Measurements from ENCODE around the gene POU3F1.

Gene POU3F1

GRCh38 chr1:38074302-38074677, 27.7 kb upstream of the POU3F1 start:
- DNase-seq (ENCODE audit: low read depth), result no peak
- TF ChIP-seq, protein P1, sequence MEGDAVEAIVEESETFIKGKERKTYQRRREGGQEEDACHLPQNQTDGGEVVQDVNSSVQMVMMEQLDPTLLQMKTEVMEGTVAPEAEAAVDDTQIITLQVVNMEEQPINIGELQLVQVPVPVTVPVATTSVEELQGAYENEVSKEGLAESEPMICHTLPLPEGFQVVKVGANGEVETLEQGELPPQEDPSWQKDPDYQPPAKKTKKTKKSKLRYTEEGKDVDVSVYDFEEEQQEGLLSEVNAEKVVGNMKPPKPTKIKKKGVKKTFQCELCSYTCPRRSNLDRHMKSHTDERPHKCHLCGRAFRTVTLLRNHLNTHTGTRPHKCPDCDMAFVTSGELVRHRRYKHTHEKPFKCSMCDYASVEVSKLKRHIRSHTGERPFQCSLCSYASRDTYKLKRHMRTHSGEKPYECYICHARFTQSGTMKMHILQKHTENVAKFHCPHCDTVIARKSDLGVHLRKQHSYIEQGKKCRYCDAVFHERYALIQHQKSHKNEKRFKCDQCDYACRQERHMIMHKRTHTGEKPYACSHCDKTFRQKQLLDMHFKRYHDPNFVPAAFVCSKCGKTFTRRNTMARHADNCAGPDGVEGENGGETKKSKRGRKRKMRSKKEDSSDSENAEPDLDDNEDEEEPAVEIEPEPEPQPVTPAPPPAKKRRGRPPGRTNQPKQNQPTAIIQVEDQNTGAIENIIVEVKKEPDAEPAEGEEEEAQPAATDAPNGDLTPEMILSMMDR (IDR thresholded peaks at IDR 0.05; ENCODE audit: insufficient read depth, low read depth, low read length, missing control alignments), result no peak
- no peak overlapping the region for H3K4me3 ChIP-seq (ENCODE audit: low read length)

DNA sequence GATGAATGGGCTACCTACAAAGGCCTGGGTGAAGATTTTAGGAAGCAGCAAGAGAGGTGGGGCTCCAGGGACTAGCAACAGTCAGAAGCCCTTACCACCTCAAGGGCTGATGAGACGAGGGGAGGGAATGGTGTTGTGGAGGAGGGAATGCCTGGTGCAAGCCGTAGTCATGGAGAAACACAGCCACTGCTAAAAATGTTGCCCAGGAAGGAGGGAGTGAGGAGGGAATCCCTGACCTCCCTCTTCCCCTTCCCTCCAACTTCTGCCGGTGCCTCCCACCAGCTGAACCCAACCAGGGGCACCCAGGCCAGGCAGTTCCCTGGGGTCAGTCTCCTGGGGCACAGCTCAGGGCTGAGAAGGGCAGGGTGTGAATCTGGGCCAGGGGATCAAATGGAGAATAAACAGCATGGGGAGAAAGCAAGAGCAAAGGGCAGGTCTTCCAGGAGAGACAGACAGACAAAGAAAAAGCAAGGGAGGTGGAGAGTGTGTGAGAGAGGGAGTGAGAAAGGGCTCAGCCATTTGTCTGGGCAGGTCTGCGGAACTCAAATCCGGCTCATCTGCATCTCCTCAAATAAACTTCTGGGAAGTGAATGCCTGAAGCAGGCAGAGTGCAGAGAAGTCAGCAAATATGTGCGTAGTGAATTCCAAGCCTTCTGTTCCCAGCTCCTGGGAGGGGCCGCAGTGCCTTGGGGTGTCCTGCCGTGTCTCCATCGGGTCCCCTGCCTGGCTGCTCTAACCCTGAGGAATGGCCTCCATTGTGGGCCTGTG, 27.1 kb upstream of the POU3F1 start:
- no peak overlapping the region for H3K4me3 ChIP-seq (ENCODE audit: low read length)
- peak; percentile 51 for DNase-seq (ENCODE audit: low read depth)
- TF ChIP-seq, protein P1 (IDR thresholded peaks at IDR 0.05; ENCODE audit: insufficient read depth, low read depth, low read length, missing control alignments), result no peak

GRCh38 chr1:38072858-38073257, 26.3 kb upstream of the POU3F1 start:
- TF ChIP-seq, protein P1 (IDR thresholded peaks at IDR 0.05; ENCODE audit: insufficient read depth, low read depth, low read length, missing control alignments), result no peak
- no peak for DNase-seq (ENCODE audit: low read depth)
- H3K4me3 ChIP-seq (ENCODE audit: low read length), result no peak overlapping the region

DNA sequence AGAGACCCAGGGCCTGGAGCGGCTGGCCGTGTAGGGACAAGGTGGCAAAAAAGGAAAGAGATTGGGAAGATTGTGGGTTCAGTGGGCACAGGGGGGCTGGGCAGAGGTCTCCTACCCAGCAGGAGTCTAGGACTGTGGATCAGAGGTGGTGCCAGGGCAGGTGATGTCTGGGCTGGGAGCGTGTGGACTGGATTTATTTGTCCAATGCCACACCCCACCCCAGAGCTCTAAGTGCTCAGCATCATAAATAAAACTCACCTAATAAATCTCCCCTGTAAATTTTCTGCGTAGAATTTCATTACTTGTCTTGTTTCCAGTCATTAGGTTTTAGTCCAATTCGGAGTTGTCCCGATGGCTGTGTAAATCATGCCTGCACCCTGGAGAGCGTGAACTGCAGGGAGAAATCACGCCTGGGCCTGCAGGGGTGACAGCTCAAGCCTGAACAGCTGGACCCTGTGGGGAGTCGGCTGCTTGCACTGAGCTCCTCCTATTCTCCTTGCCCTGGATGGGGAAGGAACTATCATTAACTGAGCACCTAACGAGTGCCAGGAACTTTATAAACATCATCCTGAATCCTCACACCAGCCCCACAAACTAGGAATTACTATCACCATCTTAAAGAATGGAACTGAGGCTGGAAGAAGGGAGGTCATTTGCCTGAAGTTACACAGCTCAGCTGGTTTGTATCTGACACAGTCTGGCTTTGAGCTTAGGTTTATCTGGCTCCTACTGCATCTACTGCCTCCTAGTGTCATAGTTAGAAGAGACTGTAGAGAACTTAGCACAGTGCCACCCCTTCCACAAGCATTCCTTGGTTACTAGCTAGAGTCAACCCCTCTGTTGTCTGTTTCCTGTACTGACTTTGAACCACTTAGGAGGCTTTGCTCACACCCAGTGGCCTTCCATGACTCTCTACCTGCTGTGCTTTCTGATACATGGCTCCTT, 25.0 kb upstream of the POU3F1 start:
- TF ChIP-seq, protein P1 (IDR thresholded peaks at IDR 0.05; ENCODE audit: insufficient read depth, low read depth, low read length, missing control alignments), result peak; percentile 33
- DNase-seq (ENCODE audit: low read depth), result peak; percentile 48
- H3K4me3 ChIP-seq (ENCODE audit: low read length), result no peak overlapping the region

DNA sequence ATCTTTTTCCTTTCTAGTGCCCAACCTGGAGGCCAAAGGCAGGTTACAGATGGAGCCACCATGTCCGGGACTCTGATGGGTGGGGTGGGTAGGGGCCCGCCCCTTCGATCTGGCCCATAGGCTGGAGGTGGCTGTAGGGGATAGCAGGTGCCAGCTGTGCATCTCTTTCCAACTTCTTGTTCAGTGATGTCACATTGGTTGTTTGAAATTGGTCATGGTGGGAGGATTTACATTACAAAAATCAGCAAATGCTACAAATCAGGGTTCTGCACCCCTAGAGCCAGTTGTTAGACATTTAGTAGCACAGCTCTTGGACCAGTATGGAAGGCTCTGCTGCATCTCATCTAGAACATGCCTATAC, 22.4 kb upstream of the POU3F1 start:
- no peak for DNase-seq (ENCODE audit: low read depth)
- no peak overlapping the region for H3K4me3 ChIP-seq (ENCODE audit: low read length)

GRCh38 chr1:38068220-38068979, 21.8 kb upstream of the POU3F1 start:
- H3K4me3 ChIP-seq (ENCODE audit: low read length), result no peak overlapping the region
- TF ChIP-seq, protein P1 (IDR thresholded peaks at IDR 0.05; ENCODE audit: insufficient read depth, low read depth, low read length, missing control alignments), result no peak
- DNase-seq (ENCODE audit: low read depth), result no peak

More for the DNA sequence above, 22.4 kb upstream of the POU3F1 start:
- TF ChIP-seq, protein P1 (IDR thresholded peaks at IDR 0.05; ENCODE audit: insufficient read depth, low read depth, low read length, missing control alignments), result no peak
